ENCODE results near the gene HERC4. TPM values are rescaled to one million over a fixed set of nuclear protein-coding genes. Genes with fewer than 3 reads are reported as not detected.

HERC4 gene
- total RNA-seq, 3 donors from 2014 or later (not counting 1 experiment from before 2014, with no cell fraction given): 78.4 to 104 (median 83.9) TPM

DNA sequence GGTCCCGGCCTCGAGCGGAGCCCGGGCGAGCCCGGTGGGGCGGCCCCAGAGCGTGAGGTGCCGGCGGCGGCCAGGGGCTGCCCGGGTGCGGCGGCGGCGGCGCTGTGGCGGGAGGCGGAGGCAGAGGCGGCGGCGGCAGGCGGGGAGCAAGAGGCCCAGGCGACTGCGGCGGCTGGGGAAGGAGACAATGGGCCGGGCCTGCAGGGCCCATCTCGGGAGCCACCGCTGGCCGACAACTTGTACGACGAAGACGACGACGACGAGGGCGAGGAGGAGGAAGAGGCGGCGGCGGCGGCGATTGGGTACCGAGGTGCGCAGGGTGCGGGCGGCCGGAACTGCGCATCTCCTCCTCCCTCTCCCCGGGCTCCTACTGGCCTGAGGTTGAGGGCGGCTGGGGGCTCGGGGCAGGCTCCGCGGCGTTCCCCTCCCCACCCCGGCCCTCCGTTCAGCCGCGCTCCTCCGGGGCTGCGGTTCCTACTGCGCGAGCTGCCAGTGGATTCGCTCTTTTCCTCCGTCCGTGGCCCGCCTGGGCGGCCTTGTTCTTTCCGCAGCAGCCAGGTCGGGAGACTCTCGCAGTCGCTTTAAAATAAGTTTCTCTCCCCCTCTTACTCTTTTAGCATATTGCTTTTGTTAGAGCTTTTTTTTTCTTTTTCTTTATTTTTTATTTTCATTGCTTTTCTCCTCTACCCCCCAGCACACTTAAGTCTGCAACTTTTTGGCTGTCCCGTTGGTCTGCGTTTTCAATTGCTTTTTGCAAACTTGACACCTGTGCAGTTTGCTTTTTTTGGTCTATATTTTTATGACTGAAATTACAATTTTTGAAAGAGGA is 190.0 kb downstream of the HERC4 start:
- H3K27ac ChIP-seq (ENCODE audit: low read length): peak overlapping the region; percentile 81

GRCh38 chr10:67884313-67884841 is 190.7 kb downstream of the HERC4 start, which contains the start of gene SIRT1:
Gene SIRT1 (plus strand): TSS chr10:67884656. CDS start chr10:67884722, 66 bp downstream.
- H3K36me3 ChIP-seq (ENCODE audit: control insufficient read depth, insufficient read depth, low read length): peaks cover 24% of the 10 kb centered on the region
- Mint-ChIP-seq H3K36me3 (peaks cover 12% of the 10 kb centered on the region), H3K4me3 (peak within 1 kb of the TSS; percentile 98), H3K9me3 (no peaks in the 10 kb centered on the region), H3K27ac (peak within 1 kb of the TSS; percentile 95), H3K4me1 (peaks cover 37 to 46% of the 10 kb centered on the region in 2 donors), H3K27me3 (ENCODE audit: low read depth in 2 of 2) (no peaks in the 10 kb centered on the region)
- no peak for TF ChIP-seq CTCF (IDR thresholded peaks at IDR 0.05)
- peak; percentile 74 to 87 (median 79) for ATAC-seq
- peak within 1 kb of the TSS; percentile 87 for H3K27ac ChIP-seq (ENCODE audit: low read length)
- under 1% methylated on average over 62 of the region's 62 CpGs for WGBS (ENCODE audit: insufficient coverage)
- peaks cover 23% of the 10 kb centered on the region for H3K4me1 ChIP-seq (ENCODE audit: control insufficient read depth, insufficient read depth, low read length)
- DNase-seq: peak; percentile 90 to 95
- H3K9me3 ChIP-seq (ENCODE audit: control insufficient read depth, insufficient read depth, low read length): no peaks in the 10 kb centered on the region
- peak within 1 kb of the TSS; percentile 63 for H3K4me3 ChIP-seq (ENCODE audit: low read length)
- no peaks in the 10 kb centered on the region for H3K27me3 ChIP-seq (ENCODE audit: control insufficient read depth, insufficient read depth, low read length)
- intact Hi-C loops (cut with micrococcal nuclease): loop anchor here (1.0 to 2.0 kb wide), 2 partner anchors 30 to 190 kb away; no protein-coding TSS in a partner anchor

More for the DNA sequence above, 190.0 kb downstream of the HERC4 start:
- no peak for TF ChIP-seq CTCF (IDR thresholded peaks at IDR 0.05)
- H3K36me3 Mint-ChIP-seq: peaks cover 12% of the 10 kb centered on the region
- H3K27me3 Mint-ChIP-seq (ENCODE audit: low read depth in 2 of 2): no peaks in the 10 kb centered on the region
- Histone ChIP-seq H3K4me3 (ENCODE audit: low read length) (peak overlapping the region; percentile 63), H3K4me1 (ENCODE audit: control insufficient read depth, insufficient read depth, low read length) (peaks cover 23% of the 10 kb centered on the region), H3K36me3 (ENCODE audit: control insufficient read depth, insufficient read depth, low read length) (peaks cover 30% of the 10 kb centered on the region), H3K27me3 (ENCODE audit: control insufficient read depth, insufficient read depth, low read length) (no peaks in the 10 kb centered on the region), H3K9me3 (ENCODE audit: control insufficient read depth, insufficient read depth, low read length) (no peaks in the 10 kb centered on the region)
- H3K4me1 Mint-ChIP-seq: peaks cover 41 to 46% of the 10 kb centered on the region in 2 donors
- WGBS (ENCODE audit: insufficient coverage): under 1% methylated on average over 73 of the region's 73 CpGs
- peak overlapping the region; percentile 95 for H3K27ac Mint-ChIP-seq
- H3K9me3 Mint-ChIP-seq: no peaks in the 10 kb centered on the region
- H3K4me3 Mint-ChIP-seq: peak overlapping the region; percentile 98
- peak; percentile 70 to 85 for DNase-seq
- intact Hi-C loops (cut with micrococcal nuclease): loop anchor here (1.0 to 5.0 kb wide), 3 partner anchors 30 to 447 kb away; partner anchors contain the start of genes HNRNPH3 and PBLD
- ATAC-seq: peak; percentile 64 to 82 (median 69)

DNA sequence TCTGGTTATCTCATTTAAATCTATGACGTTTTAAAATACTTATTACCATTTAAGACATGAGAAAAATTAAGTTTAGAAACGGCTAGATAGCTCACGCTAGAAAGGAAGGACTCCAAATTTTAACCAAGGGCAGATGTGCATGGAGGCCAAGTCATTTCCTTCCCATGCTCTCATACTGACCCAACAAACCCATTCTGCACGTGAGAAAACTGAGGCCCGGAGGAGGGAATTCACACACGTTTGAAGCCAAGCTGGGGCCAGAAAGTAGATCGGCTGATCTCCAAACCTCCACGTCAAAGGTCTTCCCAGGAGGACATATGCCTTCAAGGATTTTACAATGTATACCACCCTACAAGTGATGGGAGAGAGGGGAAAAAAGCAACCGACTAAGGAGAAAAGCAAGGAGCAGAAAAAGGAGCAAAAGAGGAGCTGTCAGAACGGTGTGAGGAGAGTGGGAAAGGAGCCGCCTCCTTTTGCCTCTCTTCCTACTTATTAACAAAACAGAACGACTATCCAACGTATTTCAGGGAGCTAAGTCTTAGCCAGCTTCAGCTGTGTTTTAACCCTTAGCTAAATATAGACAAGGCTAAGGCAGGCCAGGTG is 191.3 kb downstream of the HERC4 start:
- H3K36me3 Mint-ChIP-seq: peaks cover 12% of the 10 kb centered on the region
- 41% methylated on average over 9 of the region's 13 CpGs for WGBS (ENCODE audit: insufficient coverage)
- intact Hi-C loops (cut with micrococcal nuclease): loop anchor here (1.0 to 2.0 kb wide), 2 partner anchors 29 to 190 kb away; no protein-coding TSS in a partner anchor
- Histone ChIP-seq H3K27ac (ENCODE audit: low read length) (peak overlapping the region; percentile 87), H3K27me3 (ENCODE audit: control insufficient read depth, insufficient read depth, low read length) (no peaks in the 10 kb centered on the region), H3K4me3 (ENCODE audit: low read length) (peak overlapping the region; percentile 63), H3K36me3 (ENCODE audit: control insufficient read depth, insufficient read depth, low read length) (peaks cover 19% of the 10 kb centered on the region), H3K4me1 (ENCODE audit: control insufficient read depth, insufficient read depth, low read length) (peaks cover 23% of the 10 kb centered on the region), H3K9me3 (ENCODE audit: control insufficient read depth, insufficient read depth, low read length) (no peaks in the 10 kb centered on the region)
- no peak for ATAC-seq
- no peaks in the 10 kb centered on the region for H3K9me3 Mint-ChIP-seq
- peak overlapping the region; percentile 95 for H3K27ac Mint-ChIP-seq
- DNase-seq: no peak
- H3K4me3 Mint-ChIP-seq: peak overlapping the region; percentile 92
- H3K4me1 Mint-ChIP-seq: peaks cover 31 to 42% of the 10 kb centered on the region in 2 donors
- no peak for TF ChIP-seq CTCF (IDR thresholded peaks at IDR 0.05)
- H3K27me3 Mint-ChIP-seq (ENCODE audit: low read depth in 2 of 2): no peaks in the 10 kb centered on the region

Measured in natural killer cell (primary cell).